GM18498 (cell line): Measurements from ENCODE around the gene LIN52.

Source experiments
- ATAC-seq: cut with Tn5 transposase; IDR thresholded peaks from one replicate; pipeline ENCODE4 v1.9.1; 2021; ENCODE audit warnings: mild to moderate bottlenecking, moderate library complexity; ENCODE audit not compliant: unreplicated experiment

The LIN52 gene

GRCh38 chr14:74179856-74180255 lies 95.1 kb downstream of the LIN52 start:
- no peak for ATAC-seq

- no peak for ATAC-seq
Observed at GRCh38 chr14:74190927-74191575, 106.3 kb downstream of the LIN52 start.

GRCh38 chr14:74194506-74195274 lies 109.9 kb downstream of the LIN52 start:
- ATAC-seq: no peak

GRCh38 chr14:74195623-74196022 lies 110.9 kb downstream of the LIN52 start:
- no peak for ATAC-seq

GRCh38 chr14:74198441-74199234 lies 113.9 kb downstream of the LIN52 start:
- no peak for ATAC-seq

GRCh38 chr14:74202113-74202512 lies 117.4 kb downstream of the LIN52 start:
- no peak for ATAC-seq

- no peak for ATAC-seq
Observed at GRCh38 chr14:74203639-74204038, 118.9 kb downstream of the LIN52 start.

GRCh38 chr14:74204491-74204890 lies 119.7 kb downstream of the LIN52 start:
- ATAC-seq: no peak

GRCh38 chr14:74205882-74206281 lies 121.1 kb downstream of the LIN52 start:
- ATAC-seq: no peak

- ATAC-seq: no peak
Observed at GRCh38 chr14:74207943-74208342, 123.2 kb downstream of the LIN52 start.

GRCh38 chr14:74208642-74209041 lies 123.9 kb downstream of the LIN52 start:
- ATAC-seq: no peak

GRCh38 chr14:74211945-74212580 lies 127.3 kb downstream of the LIN52 start:
- no peak for ATAC-seq

GRCh38 chr14:74213907-74214803 lies 129.4 kb downstream of the LIN52 start:
- no peak for ATAC-seq

- ATAC-seq: no peak
Observed at GRCh38 chr14:74216671-74217070, 131.9 kb downstream of the LIN52 start.

- ATAC-seq: peak; percentile 67
Observed at GRCh38 chr14:74217672-74218448, 133.1 kb downstream of the LIN52 start.

GRCh38 chr14:74218462-74218861 lies 133.7 kb downstream of the LIN52 start:
- no peak for ATAC-seq

GRCh38 chr14:74219277-74220205 lies 134.8 kb downstream of the LIN52 start:
- ATAC-seq: no peak

- no peak for ATAC-seq
Observed at GRCh38 chr14:74220991-74221390, 136.2 kb downstream of the LIN52 start.
